GM23338 (cell line): ENCODE results near the gene OVAAL. TPM values are rescaled to one million over a fixed set of nuclear protein-coding genes. Genes with fewer than 3 reads are reported as not detected.
A peak's percentile ranks its signal among the peaks of the same experiment; 100 is the strongest.

Experiments used
- ATAC-seq: fragments of 200-7000 bp; cut with Tn5 transposase; 3 replicates; pipeline ENCODE4 v1.9.1; 2020
- DNase-seq: peaks from one replicate; pipeline ENCODE4 v3.0.0-alpha.2; 2015; ENCODE audit warnings: low spot score
- H2AFZ ChIP-seq: fragments of 200-600 bp; sonication (generic); 2 replicates; pipeline ENCODE4 v1.8.0; 2016; ENCODE audit warnings: antibody characterized with exemption, mild to moderate bottlenecking, moderate library complexity
- H3F3A ChIP-seq: fragments of 200-600 bp; sonication (generic); replicated peaks from 2 replicates; pipeline ENCODE4 v1.8.0; 2017; ENCODE audit warnings: antibody characterized with exemption, mixed run types, low read depth
- H3K27ac ChIP-seq: fragments of 200-600 bp; sonication (generic); 2 replicates; pipeline ENCODE4 v1.6.1; 2016; ENCODE audit warnings: low read depth
- H3K27me3 ChIP-seq: fragments of 200-600 bp; sonication (generic); 2 replicates; pipeline ENCODE4 v1.8.0; 2016; ENCODE audit warnings: mild to moderate bottlenecking, mixed run types, moderate library complexity; ENCODE audit not compliant: insufficient read depth
- H3K36me3 ChIP-seq: fragments of 200-600 bp; sonication (generic); 2 replicates; pipeline ENCODE4 v1.8.0; 2016; ENCODE audit warnings: mild to moderate bottlenecking; ENCODE audit not compliant: insufficient read depth
- H3K4me1 ChIP-seq: fragments of 200-600 bp; sonication (generic); 2 replicates; pipeline ENCODE4 v1.8.0; 2016; ENCODE audit warnings: mild to moderate bottlenecking, moderate library complexity; ENCODE audit not compliant: insufficient read depth
- H3K4me2 ChIP-seq: fragments of 200-600 bp; sonication (generic); 2 replicates; pipeline ENCODE4 v1.7.1; 2017; ENCODE audit warnings: mixed run types
- H3K4me3 ChIP-seq: fragments of 200-600 bp; sonication (generic); 2 replicates; pipeline ENCODE4 v1.6.1; 2016; ENCODE audit warnings: mixed run types
- H3K79me2 ChIP-seq: fragments of 200-600 bp; sonication (generic); replicated peaks from 2 replicates; pipeline ENCODE4 v1.8.0; 2017; ENCODE audit warnings: mild to moderate bottlenecking; ENCODE audit not compliant: insufficient read depth
- H3K9me2 ChIP-seq: fragments of 200-600 bp; sonication (generic); 2 replicates; pipeline ENCODE4 v1.8.0; 2017; ENCODE audit not compliant: insufficient read depth
- H4K20me1 ChIP-seq: fragments of 200-600 bp; sonication (generic); replicated peaks from 2 replicates; pipeline ENCODE4 v1.8.0; 2017; ENCODE audit warnings: mild to moderate bottlenecking; ENCODE audit not compliant: insufficient read depth
- H3K27ac Mint-ChIP-seq: 2 replicates; pipeline ENCODE4 v1.8.0; 2020; ENCODE audit warnings: inconsistent platforms, mild to moderate bottlenecking, moderate library complexity, mixed read lengths
- H3K27me3 Mint-ChIP-seq: 3 replicates; pipeline ENCODE4 v1.8.0; 2022; ENCODE audit warnings: low read depth, mild to moderate bottlenecking, moderate library complexity, mixed read lengths, inconsistent platforms; ENCODE audit not compliant: insufficient read depth, poor library complexity
- H3K36me3 Mint-ChIP-seq: 3 replicates; pipeline ENCODE4 v1.8.0; 2021; ENCODE audit warnings: low read depth, mild to moderate bottlenecking, inconsistent platforms, moderate library complexity, mixed read lengths
- H3K4me1 Mint-ChIP-seq: 3 replicates; pipeline ENCODE4 v1.8.0; 2020; ENCODE audit warnings: mild to moderate bottlenecking, inconsistent platforms, mixed read lengths
- H3K4me3 Mint-ChIP-seq: 3 replicates; pipeline ENCODE4 v1.8.0; 2021; ENCODE audit warnings: moderate library complexity, mild to moderate bottlenecking, inconsistent platforms, mixed read lengths
- H3K9me3 Mint-ChIP-seq: 3 replicates; pipeline ENCODE4 v1.8.0; 2020; ENCODE audit warnings: moderate library complexity, mild to moderate bottlenecking, inconsistent platforms, mixed read lengths
- CREB1 ChIP-seq: fragments of 250-450 bp; sonication (Bioruptor Pico); IDR thresholded peaks from 2 replicates; pipeline ENCODE4 v1.5.0; 2020; ENCODE audit warnings: low read depth, mild to moderate bottlenecking, moderate library complexity
- CTCF ChIP-seq, 2 experiments: fragments of 200-600 bp in 1 of 2; sonication (generic) in 1 of 2; conservative IDR thresholded peaks; 2 replicates each; pipeline versions ENCODE4 v1.5.1 to v1.6.1; 2016 to 2017; ENCODE audit warnings: antibody characterized with exemption in 2 of 2, low read depth in 2 of 2, mild to moderate bottlenecking in 2 of 2, moderate library complexity in 1 of 2
- ETS1 ChIP-seq: IDR thresholded peaks from 2 replicates; pipeline ENCODE4 v1.6.1; 2016; ENCODE audit warnings: antibody characterized with exemption
- EZH2 ChIP-seq: fragments of 200-600 bp; sonication (generic); IDR thresholded peaks from one replicate; pipeline ENCODE4 v1.8.0; 2017; ENCODE audit warnings: antibody characterized with exemption, mild to moderate bottlenecking, low read depth; ENCODE audit not compliant: unreplicated experiment
- NANOG ChIP-seq: IDR thresholded peaks from 2 replicates; pipeline ENCODE4 v1.6.1; 2016; ENCODE audit warnings: antibody characterized with exemption, borderline replicate concordance
- POLR2AphosphoS5 ChIP-seq: IDR thresholded peaks from 2 replicates; pipeline ENCODE4 v1.6.1; 2016; ENCODE audit warnings: antibody characterized with exemption, low read depth
- REST ChIP-seq: IDR thresholded peaks from one replicate; pipeline ENCODE4 v1.6.1; 2018; ENCODE audit warnings: antibody characterized with exemption; ENCODE audit not compliant: unreplicated experiment
- ZNF114 ChIP-seq: fragments of 250-450 bp; sonication (Bioruptor Pico); IDR thresholded peaks from 2 replicates; pipeline ENCODE4 v1.5.0; 2020; ENCODE audit warnings: mild to moderate bottlenecking, moderate library complexity
- ZNF331 ChIP-seq: fragments of 250-450 bp; sonication (Bioruptor Pico); IDR thresholded peaks from 2 replicates; pipeline ENCODE4 v1.5.0; 2020; ENCODE audit warnings: low read depth, mild to moderate bottlenecking, moderate library complexity
- polyA plus RNA-seq: library from polyadenylated mRNA; unstranded; fragments of >200 nt; fragmentation: Nextera tagmentation; extraction: Ambion mirVana; gene quantifications from 2 replicates; pipeline ENCODE4 v1.2.1, GENCODE V29; 2016
- total RNA-seq: library from RNA; depleted of rRNA; stranded (reverse); fragments of >200 nt; shearing (Covaris generic); gene quantifications from 2 replicates; pipeline ENCODE4 v1.2.3, GENCODE V29; 2014

OVAAL gene
- total and polyA plus RNA-seq, 2 experiments from 2014 or later = not detected

GRCh38 chr1:180590889-180591288, 32.1 kb downstream of the OVAAL start (continued):
- TF ChIP-seq CREB1 (CRISPR knock-in tag) (no peak), REST (no peak), CTCF (conservative IDR thresholded peaks at IDR 0.05; ENCODE audit: low read depth in 2 of 2) (no peak), EZH2 (no peak), ZNF114 (CRISPR knock-in tag) (no peak), POLR2AphosphoS5 (no peak)

- H3K36me3 Mint-ChIP-seq = no peaks in the 10 kb centered on the region
- H2AFZ ChIP-seq = peak overlapping the region; percentile 59; the same call in 1 of the 2 replicates
- no peak overlapping the region for H3K4me3 Mint-ChIP-seq
- no peak for ATAC-seq
- H3F3A ChIP-seq = no peaks in the 10 kb centered on the region
- H3K27me3 ChIP-seq = no peaks in the 10 kb centered on the region
- no peaks in the 10 kb centered on the region for H4K20me1 ChIP-seq
- no peak for DNase-seq
- no peaks in the 10 kb centered on the region for H3K36me3 ChIP-seq
- H3K4me3 ChIP-seq = no peak overlapping the region
- H3K4me2 ChIP-seq = no peak overlapping the region
- H3K79me2 ChIP-seq = no peaks in the 10 kb centered on the region
- no peaks in the 10 kb centered on the region for H3K9me2 ChIP-seq
- peaks cover 1% of the 10 kb centered on the region for H3K27me3 Mint-ChIP-seq
- no peaks in the 10 kb centered on the region for H3K4me1 Mint-ChIP-seq
- no peak overlapping the region for H3K27ac Mint-ChIP-seq
- H3K4me1 ChIP-seq = no peaks in the 10 kb centered on the region
- no peak overlapping the region for H3K27ac ChIP-seq
- peaks cover 3% of the 10 kb centered on the region; the same call in 1 of the 3 replicates for H3K9me3 Mint-ChIP-seq
- TF ChIP-seq ETS1 (no peak), EZH2 (no peak), ZNF331 (CRISPR knock-in tag) (no peak), CREB1 (CRISPR knock-in tag) (no peak), ZNF114 (CRISPR knock-in tag) (no peak), REST (no peak), NANOG (no peak)
These were observed 34.6 kb downstream of the OVAAL start for GRCh38 chr1:180593382-180593781.
